ENCODE data around the gene ACTR8.
"Not testable (repeated sequence)": the region's sequence is repeated elsewhere in the genome, so short reads cannot be mapped to it uniquely, and the experiment has no call there.

ACTR8 gene, protein sequence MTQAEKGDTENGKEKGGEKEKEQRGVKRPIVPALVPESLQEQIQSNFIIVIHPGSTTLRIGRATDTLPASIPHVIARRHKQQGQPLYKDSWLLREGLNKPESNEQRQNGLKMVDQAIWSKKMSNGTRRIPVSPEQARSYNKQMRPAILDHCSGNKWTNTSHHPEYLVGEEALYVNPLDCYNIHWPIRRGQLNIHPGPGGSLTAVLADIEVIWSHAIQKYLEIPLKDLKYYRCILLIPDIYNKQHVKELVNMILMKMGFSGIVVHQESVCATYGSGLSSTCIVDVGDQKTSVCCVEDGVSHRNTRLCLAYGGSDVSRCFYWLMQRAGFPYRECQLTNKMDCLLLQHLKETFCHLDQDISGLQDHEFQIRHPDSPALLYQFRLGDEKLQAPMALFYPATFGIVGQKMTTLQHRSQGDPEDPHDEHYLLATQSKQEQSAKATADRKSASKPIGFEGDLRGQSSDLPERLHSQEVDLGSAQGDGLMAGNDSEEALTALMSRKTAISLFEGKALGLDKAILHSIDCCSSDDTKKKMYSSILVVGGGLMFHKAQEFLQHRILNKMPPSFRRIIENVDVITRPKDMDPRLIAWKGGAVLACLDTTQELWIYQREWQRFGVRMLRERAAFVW

DNA sequence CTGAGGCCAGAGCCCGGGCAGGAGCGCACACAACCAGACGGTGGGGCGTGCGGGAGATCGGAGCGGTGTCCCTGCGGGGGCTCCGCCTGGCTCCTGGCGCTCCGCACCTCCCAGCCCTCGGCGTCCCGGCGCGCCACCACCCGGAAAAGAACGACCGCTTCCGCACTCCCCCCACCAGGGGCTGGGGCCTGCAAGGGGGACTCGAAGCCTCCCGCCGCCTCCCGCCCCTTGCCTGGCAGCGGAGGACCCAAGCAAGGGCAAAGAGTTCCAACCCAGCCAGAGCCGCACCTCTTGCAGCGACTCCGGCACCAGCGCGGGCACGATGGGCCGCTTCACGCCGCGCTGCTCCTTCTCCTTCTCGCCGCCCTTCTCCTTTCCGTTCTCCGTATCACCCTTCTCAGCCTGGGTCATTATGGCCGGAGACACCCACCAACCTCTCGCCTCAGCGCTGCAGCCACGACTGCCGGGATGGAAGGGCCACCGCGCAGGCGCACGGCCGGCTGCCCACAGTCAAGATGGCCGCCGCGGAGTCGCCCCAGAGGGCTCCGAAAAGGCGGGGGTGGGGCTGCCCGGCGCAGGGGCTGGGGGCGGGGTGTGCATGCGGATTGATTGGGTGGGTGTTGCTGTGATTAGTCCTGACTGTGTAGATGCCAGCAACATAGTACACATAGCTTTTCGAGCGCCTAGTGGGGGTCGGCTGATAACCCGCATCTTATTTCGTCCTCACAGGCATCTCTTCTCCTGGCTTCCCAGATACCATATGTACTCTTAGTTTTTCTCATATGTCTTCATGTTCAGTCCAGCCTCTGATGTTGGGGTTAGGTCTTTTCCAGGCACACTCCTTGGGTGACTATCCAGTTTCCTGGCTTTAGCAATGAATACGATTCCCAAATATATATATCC is at the start of gene ACTR8:
Gene ACTR8, minus strand, starts transcription at position 462 of the 903 bp plus-strand sequence. Its CDS starts 51 bp downstream, at position 411.
- peak; percentile 71 to 80 for DNase-seq (ENCODE audit: low read depth in 1 of 2, low spot score in 1 of 2)

DNA sequence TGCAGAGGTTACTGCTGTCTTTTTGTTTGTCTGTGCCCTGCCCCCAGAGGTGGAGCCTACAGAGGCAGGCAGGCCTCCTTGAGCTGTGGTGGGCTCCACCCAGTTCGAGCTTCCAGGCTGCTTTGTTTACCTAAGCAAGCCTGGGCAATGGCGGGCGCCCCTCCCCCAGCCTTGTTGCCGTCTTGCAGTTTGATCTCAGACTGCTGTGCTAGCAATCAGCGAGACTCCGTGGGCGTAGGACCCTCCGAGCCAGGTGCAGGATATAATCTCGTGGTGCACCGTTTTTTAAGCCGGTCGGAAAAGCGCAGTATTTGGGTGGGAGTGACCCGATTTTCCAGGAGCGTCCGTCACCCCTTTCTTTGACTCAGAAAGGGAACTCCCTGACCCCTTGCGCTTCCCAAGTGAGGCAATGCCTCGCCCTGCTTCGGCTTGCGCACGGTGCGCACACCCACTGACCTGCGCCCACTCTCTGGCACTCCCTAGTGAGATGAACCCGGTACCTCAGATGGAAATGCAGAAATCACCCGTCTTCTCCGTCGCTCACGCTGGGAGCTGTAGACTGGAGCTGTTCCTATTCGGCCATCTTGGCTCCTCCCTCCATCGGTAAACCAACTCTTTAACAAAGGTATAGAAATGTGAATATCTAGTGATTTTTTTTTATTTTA is 45.4 kb upstream of the ACTR8 start:
- not testable (repeated sequence) for DNase-seq (ENCODE audit: low read depth in 1 of 2, low spot score in 1 of 2)

DNA sequence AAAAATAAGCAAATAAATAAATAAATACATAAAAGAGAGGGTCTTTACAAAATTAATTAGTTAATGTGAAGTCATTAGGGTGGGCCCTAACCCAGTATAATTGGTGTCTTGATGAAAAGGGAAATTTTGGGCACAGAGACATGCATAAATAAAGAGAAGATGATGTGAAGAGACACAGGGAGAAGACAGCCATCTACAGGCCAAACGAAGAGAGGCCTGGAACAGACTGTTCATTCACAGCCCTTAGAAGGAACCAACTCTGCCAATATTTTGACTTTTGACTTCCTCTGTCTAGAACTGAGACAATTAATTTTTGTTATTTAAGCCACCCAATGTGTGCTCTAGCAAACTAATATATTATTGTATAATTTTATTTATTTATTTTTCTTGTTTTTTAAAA is 39.3 kb upstream of the ACTR8 start:
- DNase-seq (ENCODE audit: low read depth in 1 of 2, low spot score in 1 of 2), result no peak

DNA sequence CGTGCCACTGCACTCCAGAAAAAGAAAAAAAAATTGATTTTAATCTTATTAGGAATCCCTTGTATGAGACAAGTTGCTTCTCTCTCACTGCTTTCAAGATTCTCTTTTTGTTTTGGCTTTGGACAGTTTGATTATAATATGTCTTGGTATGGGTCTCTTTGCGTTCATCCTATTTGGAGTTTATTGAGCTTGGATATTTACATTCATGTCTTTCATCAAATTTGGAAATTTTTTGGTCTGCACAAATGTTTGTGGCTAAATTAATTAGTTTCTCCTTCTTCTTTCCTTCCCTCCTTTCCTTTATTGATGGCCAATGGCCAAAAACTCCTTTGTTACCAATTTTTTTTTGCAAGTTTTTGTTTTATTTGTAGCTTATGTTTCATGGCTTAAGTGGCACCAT is 37.8 kb upstream of the ACTR8 start:
- DNase-seq (ENCODE audit: low read depth in 1 of 2, low spot score in 1 of 2), result no peak

DNA sequence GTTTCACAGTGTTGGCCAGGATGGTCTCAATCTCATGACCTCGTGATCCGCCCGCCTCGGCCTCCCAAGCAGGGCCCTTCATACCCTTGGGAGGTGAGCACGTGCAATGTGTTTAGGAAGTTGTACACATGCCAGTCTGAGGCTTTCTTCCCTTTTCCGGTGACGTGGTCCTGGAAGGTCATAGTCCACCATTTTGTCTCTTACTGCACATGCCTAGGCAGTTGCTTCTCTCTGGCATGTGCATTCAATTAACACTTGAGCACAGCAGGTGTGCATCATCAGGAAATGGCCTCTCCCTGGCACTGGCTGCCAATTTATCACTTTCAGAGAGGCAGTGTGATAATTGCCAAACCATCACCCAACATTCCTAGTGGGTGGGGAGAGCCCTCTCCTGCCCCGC is 31.4 kb upstream of the ACTR8 start:
- no peak for DNase-seq (ENCODE audit: low read depth in 1 of 2, low spot score in 1 of 2)

DNA sequence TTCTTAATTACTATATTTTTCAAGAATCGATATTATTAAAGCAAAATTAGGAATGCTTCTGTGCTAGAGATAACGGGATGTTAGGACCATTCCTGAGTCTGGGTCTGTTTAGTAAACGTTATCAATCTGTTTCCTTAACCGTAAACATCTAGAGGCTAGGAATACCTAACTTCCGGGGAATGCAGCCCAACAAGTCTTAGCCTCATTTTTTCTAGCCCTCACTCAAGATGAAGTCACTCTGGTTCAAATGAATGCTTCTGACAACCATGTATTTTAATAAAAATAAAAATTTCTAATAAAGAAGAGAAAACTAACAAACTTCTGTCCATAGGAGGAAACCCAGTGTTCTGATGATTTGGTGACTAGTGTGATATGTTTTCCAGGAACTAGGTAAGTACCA is 20.8 kb upstream of the ACTR8 start:
- DNase-seq (ENCODE audit: low read depth in 1 of 2, low spot score in 1 of 2), result no peak

DNA sequence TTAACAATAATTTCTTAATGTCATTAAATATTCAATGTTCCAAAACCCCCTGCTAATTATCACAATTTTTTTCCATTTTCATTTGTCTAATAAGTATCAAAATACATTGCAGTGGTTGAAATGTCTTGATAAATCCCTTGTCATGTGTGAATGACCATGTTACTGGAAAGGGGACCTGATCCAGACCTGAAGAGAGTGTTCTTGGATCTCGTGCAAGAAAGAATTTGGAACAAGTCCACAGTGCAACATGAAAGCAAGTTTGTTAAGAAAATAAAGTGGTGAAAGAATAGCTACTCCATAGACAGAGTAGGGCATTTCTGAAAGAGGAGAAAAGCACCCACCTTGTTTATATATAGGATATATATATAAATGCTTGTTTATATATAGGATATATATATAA is 20.1 kb upstream of the ACTR8 start:
- DNase-seq (ENCODE audit: low read depth in 1 of 2, low spot score in 1 of 2), result no peak

DNA sequence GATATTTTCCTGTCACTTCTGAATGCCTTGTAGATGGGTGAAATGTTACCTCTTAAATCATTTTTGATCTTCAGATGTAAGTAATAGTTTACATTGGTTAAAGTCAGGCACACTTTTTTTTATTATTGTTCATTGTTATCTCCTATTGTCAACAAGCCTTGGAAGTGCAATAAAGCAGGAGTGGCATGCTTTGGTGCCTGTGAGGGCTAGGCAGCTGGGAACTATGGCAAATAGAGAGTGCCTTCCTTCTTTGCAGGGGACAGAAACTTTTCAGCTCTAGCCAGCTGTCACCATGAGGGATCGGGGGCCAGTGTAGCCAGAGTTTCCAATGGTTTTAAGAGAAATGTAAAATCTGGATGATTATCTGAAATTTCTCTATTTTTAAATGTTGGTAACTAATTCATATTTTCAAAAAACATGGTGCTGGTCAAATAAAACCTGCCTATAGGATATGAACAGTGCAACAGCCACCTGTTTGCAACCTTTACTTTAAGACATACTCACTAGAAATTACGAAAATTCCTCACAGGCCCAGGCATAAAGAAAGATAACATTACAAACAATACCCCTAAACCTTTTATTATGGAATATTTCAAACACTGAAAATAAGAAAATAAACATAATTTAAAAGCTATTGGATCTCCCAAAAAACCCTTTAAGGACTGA is 18.8 kb upstream of the ACTR8 start:
- no peak for DNase-seq (ENCODE audit: low read depth in 1 of 2, low spot score in 1 of 2)

DNA sequence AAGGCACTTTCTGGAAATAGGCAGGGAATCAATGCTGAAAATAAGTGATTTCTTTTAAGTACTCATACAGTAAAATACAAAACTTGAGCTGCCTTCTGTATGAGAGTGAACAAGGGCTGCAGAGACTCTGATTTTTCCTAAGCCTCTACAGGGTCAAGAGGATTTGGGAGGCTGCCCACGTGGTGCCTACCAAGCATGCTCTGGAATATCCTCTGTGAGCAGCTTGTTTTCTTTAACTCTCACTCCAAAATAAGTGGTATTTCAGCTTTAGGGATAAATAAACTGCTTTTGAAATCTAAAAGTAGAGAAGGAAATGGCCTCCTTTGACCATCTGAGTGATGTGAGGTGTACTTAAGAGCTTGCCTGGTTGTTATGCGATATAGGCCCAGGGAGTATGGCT is 17.8 kb upstream of the ACTR8 start:
- DNase-seq (ENCODE audit: low read depth in 1 of 2, low spot score in 1 of 2), result no peak

DNA sequence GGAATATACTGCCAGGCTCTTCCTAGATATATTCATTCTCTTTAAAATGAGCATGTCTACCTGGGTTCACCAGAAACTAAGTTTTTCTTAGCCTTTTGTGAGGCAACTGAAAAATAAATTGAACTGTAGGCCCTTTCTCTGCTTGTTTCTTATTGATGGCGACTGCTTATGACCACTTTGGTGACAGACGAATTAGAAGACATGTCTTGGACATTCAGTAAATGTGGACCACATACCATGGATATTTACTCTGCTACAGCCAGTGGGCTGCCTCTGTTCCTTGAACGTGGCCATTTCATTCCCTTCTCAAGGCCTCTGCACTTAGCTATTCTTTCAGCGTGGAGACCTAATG is 10.3 kb upstream of the ACTR8 start:
- DNase-seq (ENCODE audit: low read depth in 1 of 2, low spot score in 1 of 2), result no peak

DNA sequence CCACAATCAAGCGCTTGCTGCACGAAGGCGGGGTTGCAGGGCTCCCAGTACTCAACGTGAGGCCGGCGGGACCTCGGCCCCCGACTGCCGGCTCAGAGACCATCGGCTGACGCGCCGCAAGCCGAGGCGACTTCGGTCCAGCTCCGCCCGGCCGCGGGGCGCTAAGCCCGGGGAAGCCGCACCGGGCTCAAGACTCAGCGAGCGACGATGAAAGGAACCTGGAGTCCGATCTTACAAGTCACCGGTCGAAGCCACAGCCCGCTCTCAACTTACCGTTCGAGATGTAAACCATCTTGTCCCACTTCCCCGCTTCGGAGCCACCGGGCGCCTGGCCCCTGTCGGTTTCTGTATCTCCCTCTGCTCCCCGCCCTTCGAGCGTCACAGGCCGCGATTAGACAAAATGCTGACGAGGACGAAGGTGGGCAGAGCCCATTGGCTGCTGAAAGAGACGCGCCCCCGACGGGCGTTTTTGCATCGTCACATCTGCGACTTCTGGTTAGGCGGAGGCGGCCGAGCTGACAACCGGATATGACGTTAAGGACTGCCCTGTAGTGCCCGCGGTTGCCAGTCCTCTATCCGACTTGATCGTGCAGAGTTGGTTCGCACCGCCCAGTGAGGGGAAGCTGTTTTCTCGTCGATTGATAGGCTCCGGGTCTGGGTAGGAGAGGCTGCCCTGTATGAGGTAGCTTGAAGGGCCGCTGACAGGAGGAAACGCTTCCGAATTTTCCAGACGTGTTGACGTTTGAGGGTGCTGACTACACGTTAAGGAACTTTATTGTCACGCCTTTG is 9.7 kb upstream of the ACTR8 start, which contains the start of gene SELENOK:
Gene SELENOK, minus strand, starts transcription at position 363 of the 789 bp plus-strand sequence.
- DNase-seq (ENCODE audit: low read depth in 1 of 2, low spot score in 1 of 2), result peak; percentile 89 to 91

DNA sequence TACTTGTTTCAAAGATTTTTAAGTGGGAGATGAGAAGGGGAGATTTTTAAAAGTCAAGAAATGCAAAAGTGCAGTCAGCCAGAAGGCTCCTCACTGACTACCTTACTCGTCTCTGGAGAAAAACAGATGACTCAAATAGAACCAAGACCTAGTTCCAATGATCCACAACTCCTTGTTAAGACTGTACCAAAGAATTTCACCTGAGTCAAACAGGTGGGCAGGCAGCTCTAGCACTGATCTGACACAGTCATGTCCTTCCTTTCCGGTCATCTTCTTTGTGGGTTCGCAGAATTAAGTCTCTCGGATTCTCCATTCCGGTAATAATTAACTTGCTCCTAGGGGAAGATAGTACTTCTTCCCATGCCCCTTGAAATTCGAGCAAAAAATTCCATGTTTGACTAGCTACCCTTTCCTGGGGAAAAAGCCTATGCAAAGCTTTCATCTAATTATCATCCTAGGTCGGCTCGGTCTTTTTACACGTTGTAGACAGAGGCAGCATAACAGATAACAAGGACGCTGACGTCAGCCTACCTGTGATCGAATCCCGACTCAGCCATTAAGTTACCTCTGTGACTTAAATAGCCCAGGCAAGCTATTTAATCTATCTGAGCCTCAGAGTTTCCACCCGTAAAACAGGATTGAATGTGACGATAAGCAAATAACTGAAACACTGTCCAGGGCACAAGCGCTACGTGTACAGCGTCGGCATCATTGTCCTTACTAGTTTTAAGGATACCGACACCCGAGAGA is 8.9 kb upstream of the ACTR8 start:
- DNase-seq (ENCODE audit: low read depth in 1 of 2, low spot score in 1 of 2), result peak in 1 of 2 donors; percentile 6

DNA sequence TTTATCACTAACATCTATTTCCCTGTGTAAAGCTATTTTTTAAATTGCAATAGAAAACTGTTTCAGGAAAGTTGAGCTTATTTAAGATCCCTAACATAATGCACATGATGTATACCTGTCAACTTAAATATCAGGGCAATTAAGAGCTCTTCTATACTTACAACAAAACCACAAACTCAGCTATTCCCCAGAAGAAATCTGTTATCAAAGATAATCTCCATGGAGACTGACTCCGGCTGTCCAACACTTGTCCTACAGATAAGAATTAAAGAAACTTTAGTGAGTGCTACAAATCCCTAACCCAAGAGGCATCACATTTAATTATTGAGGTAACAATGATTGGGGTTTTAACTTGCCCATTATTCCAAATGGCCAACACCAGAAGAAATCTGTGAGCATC is 6.3 kb upstream of the ACTR8 start:
- DNase-seq (ENCODE audit: low read depth in 1 of 2, low spot score in 1 of 2), result no peak

DNA sequence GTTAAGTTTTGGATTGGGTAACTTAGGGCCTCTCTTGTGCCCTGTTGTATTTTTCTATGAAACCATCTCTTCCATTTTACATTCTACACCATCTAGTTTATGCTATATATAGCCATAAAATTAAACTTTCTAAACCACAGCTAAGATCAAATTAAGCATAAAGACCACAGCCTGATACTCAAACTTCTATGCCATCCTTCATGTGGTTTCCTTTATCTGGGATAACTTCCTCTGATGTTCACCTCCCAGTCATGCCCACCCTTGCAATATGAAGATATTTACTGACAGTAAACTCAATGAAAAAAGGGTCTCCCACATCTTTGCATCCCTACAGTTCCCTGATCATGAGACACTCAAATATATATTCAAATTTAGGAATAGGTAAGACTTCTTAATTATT is 5.5 kb upstream of the ACTR8 start:
- DNase-seq (ENCODE audit: low read depth in 1 of 2, low spot score in 1 of 2), result no peak

DNA sequence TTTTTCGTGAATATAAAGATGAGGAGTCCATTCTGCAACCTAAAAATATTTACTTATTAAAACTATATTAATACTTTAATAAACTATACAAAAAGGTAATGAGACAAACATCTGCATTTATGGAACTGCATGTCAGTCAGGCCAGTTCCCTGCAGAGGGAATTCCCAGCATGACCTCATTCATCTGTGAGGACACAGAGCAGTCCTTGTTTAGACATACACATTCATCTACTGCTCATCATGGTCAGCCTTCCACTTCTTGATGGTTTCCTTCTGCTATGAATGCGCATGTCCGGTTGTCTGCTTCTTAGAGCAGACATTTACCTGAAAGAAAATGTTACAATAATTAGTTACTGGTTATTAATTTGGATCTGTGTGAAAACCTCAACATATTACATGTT is 3.3 kb upstream of the ACTR8 start:
- DNase-seq (ENCODE audit: low read depth in 1 of 2, low spot score in 1 of 2), result no peak

DNA sequence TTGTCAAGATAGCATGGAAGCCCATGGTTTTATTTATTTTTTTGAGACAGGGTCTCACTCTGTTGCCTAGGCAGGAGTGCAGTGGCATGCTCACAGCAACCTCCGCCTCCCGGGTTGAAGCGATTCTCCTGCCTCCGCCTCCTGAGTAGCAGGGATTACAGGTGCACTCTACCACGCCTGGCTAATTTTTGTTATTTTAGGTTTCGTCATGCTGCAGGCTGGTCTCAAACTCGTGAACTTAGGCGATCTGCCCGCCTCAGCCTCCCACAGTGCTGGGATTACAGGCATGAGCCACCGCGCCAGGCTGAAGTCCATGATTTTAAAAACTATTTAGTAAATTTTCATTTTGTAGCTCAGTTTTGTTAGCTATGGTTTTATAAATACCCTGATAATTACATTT is 2.7 kb upstream of the ACTR8 start:
- DNase-seq (ENCODE audit: low read depth in 1 of 2, low spot score in 1 of 2), result no peak

DNA sequence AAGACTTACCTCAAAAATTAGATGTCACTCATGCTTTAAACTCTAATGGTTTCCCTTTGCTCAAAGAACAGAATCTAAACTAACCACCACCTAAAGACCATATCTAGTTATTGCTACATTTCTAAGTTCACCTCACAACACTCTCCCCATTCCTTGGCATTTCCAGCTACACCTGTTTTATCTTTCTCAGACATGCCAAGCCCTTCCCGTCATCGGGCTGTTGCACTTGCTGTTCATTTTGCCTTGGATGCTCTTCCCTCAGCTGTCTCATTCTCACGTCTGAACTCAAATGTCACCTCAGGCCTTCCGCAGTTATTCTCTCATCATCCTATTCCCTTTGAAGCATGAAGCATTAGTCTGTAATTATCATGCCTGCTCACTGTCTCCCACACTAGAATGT is 1.1 kb upstream of the ACTR8 start:
- no peak for DNase-seq (ENCODE audit: low read depth in 1 of 2, low spot score in 1 of 2)

DNA sequence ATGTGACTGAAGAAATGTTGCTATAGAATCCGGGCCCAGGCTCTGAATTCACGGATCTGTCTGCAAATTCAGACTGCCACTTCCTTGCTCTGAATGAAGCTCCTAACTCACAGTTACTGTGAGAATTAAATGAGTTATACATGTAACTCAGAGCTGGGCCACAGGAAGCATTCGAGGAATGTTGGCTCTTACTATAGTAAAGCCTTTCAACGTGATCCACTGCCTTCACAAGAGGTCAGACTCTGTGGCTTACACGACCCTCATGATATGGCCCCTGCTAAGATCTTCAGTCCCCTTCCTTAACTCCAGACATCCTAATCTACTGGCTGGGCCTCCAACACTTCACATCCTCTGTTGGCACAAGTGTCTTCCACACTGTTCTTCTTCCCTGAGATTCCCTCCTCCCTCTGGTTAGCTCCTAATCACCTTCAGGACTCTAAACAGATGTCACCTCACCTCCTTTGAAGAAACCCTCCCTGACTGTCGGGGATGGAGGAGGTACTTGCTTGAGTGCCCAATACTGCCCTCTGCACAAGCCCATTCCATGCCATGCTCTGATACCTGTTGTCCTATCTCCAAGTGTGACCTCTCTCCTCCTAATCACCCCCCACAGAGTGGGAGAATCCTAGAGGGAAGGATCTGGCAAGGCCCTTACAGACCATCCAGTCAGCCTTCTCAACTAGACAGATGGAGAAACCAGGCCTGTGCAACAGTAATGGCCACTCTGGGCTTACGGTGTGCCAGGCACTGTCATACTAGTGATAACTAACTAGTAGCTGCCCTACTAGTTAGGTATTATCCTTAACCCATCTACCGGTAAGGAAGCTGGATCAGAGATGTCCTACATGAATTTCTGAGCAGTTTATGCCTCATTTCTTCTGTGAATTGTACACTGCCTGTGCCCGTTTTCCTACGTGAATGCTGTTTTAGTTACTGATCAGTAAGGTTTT is 1.3 kb downstream of the ACTR8 start:
- DNase-seq (ENCODE audit: low read depth in 1 of 2, low spot score in 1 of 2), result no peak
